ENCODE measurements around the gene HNMT.

HNMT gene

GRCh38 chr2:138012082-138012481 is 47.8 kb downstream of the HNMT start:
- DNase-seq (ENCODE audit: low spot score): no peak

- DNase-seq (ENCODE audit: low spot score): no peak
Measured at GRCh38 chr2:138012968-138013367, 48.7 kb downstream of the HNMT start.

GRCh38 chr2:138013639-138014038 is 49.4 kb downstream of the HNMT start:
- DNase-seq (ENCODE audit: low spot score): no peak

- DNase-seq (ENCODE audit: low spot score): no peak
Measured at GRCh38 chr2:138015494-138015893, 51.2 kb downstream of the HNMT start.

GRCh38 chr2:138016351-138017087 is 52.2 kb downstream of the HNMT start:
- DNase-seq (ENCODE audit: low spot score): no peak

GRCh38 chr2:138017824-138018223 is 53.6 kb downstream of the HNMT start:
- DNase-seq (ENCODE audit: low spot score): no peak

GRCh38 chr2:138018866-138019688 is 54.8 kb downstream of the HNMT start:
- DNase-seq (ENCODE audit: low spot score): no peak

GRCh38 chr2:138020432-138020831 is 56.2 kb downstream of the HNMT start:
- no peak for DNase-seq (ENCODE audit: low spot score)

GRCh38 chr2:138021154-138021553 is 56.9 kb downstream of the HNMT start:
- DNase-seq (ENCODE audit: low spot score): no peak

GRCh38 chr2:138023298-138023697 is 59.0 kb downstream of the HNMT start:
- no peak for DNase-seq (ENCODE audit: low spot score)

GRCh38 chr2:138023976-138024375 is 59.7 kb downstream of the HNMT start:
- DNase-seq (ENCODE audit: low spot score): no peak

GRCh38 chr2:138026111-138027020 is 62.1 kb downstream of the HNMT start:
- DNase-seq (ENCODE audit: low spot score): no peak

- no peak for DNase-seq (ENCODE audit: low spot score)
Measured at GRCh38 chr2:138028538-138028937, 64.3 kb downstream of the HNMT start.

- peak; percentile 19 for DNase-seq (ENCODE audit: low spot score)
Measured at GRCh38 chr2:138029276-138029675, 65.0 kb downstream of the HNMT start.

- peak; percentile 26 for DNase-seq (ENCODE audit: low spot score)
Measured at GRCh38 chr2:138030459-138030858, 66.2 kb downstream of the HNMT start.

- DNase-seq (ENCODE audit: low spot score): no peak
Measured at GRCh38 chr2:138032334-138032733, 68.1 kb downstream of the HNMT start.

GRCh38 chr2:138034536-138034935 is 70.3 kb downstream of the HNMT start:
- no peak for DNase-seq (ENCODE audit: low spot score)

GRCh38 chr2:138035608-138036217 is 71.4 kb downstream of the HNMT start:
- DNase-seq (ENCODE audit: low spot score): peak; percentile 33

- DNase-seq (ENCODE audit: low spot score): no peak
Measured at GRCh38 chr2:138036522-138036921, 72.2 kb downstream of the HNMT start.

GRCh38 chr2:138037090-138037489 is 72.8 kb downstream of the HNMT start:
- no peak for DNase-seq (ENCODE audit: low spot score)

GRCh38 chr2:138040616-138041015 is 76.3 kb downstream of the HNMT start:
- DNase-seq (ENCODE audit: low spot score): no peak

- no peak for DNase-seq (ENCODE audit: low spot score)
Measured at GRCh38 chr2:138042311-138042710, 78.0 kb downstream of the HNMT start.
